Adrenal gland (tissue), 12 donors: Measurements from ENCODE around the gene PTPRE. TPM values are rescaled to one million over a fixed set of nuclear protein-coding genes. Genes with fewer than 3 reads are reported as not detected.
"Not testable (repeated sequence)": the region's sequence is repeated elsewhere in the genome, so short reads cannot be mapped to it uniquely, and the experiment has no call there.

Source experiments
- DNase-seq, 7 donors: peaks; one replicate each; pipeline ENCODE4 v3.0.0-alpha.2; 2019 to 2020
- H3K27ac ChIP-seq, 5 donors: fragments of 200-600 bp; sonication (generic) in 4 of 5; 1 replicate in 3 of 5; 2 replicates in 2 of 5; pipeline versions ENCODE4 v1.5.1 to v1.8.0; 2016 to 2020; ENCODE audit warnings: mild to moderate bottlenecking in 1 of 5
- H3K27me3 ChIP-seq: fragments of 200-600 bp; 2 replicates; pipeline ENCODE4 v1.8.0; 2021
- H3K36me3 ChIP-seq, 2 donors: fragments of 200-600 bp; replicated peaks in 1 of 2; 1 replicate in 1 of 2; 2 replicates in 1 of 2; pipeline versions ENCODE4 v1.5.1 to v1.8.0; 2018 to 2022
- H3K4me1 ChIP-seq, 2 donors: fragments of 200-600 bp; replicated peaks in 1 of 2; 1 replicate in 1 of 2; 2 replicates in 1 of 2; pipeline versions ENCODE4 v1.5.1 to v1.8.0; 2018 to 2021
- H3K4me3 ChIP-seq, 4 donors: fragments of 200-600 bp; sonication (generic) in 3 of 4; one replicate each; pipeline ENCODE4 v1.5.1; 2016 to 2018
- H3K9me3 ChIP-seq, 3 donors: fragments of 200-600 bp; sonication (generic) in 1 of 3; replicated peaks in 1 of 3; 1 replicate in 2 of 3; 2 replicates in 1 of 3; pipeline versions ENCODE4 v1.5.1 to v1.8.0; 2016 to 2021
- POLR2A ChIP-seq, 2 donors: fragments of 450-650 bp; IDR thresholded peaks; one replicate each; pipeline ENCODE4 v1.6.1; 2017; ENCODE audit warnings: antibody characterized with exemption in 2 of 2, mild to moderate bottlenecking in 2 of 2, moderate library complexity in 1 of 2
- WGBS, 4 donors: extraction: QIAGEN DNeasy Blood & Tissue Kit in 2 of 4; methylation state at CpG; one replicate each; pipeline versions ENCODE4 v1.1.5 to v1.1.7; 2013 to 2017; 5-methylcytosine and 5-hydroxymethylcytosine counted together
- intact Hi-C, 2 donors: fragments of 100-400 bp; cut with DNase I; formaldehyde crosslinking; loops; one replicate each; pipeline versions ENCODE4 v1.14.1 to v1.15.0; 2022 to 2023
- polyA plus RNA-seq, 3 donors: library from polyadenylated mRNA; stranded (reverse); fragments of 200-250 nt in 2 of 3; fragments of 350-450 nt in 1 of 3; fragmentation: Illumina TruSeq in 1 of 3; extraction: RNeasy Lipid Tissue Mini Kit (QIAGEN cat#74804) in 1 of 3; gene quantifications; one replicate each; pipeline ENCODE4 v1.2.3, GENCODE V29; 2013 to 2014
- total RNA-seq, 9 donors: library from RNA; depleted of rRNA in 4 of 9; stranded (reverse); fragments of >200 nt in 4 of 9; fragments of 120-200 nt in 1 of 9; fragmentation: NEBNext Ultra II Directional in 1 of 9; extraction: Animal tissue kit (Norgen Biotek cat#: 25700) in 1 of 9; gene quantifications; one replicate each; pipeline versions ENCODE4 v1.1.0 to v1.2.4, GENCODE V29; 2013 to 2023
- TF ChIP-seq, protein P1 (sequence below), 6 experiments: fragments of 450-650 bp in 4 of 6; fragments of 200-600 bp in 2 of 6; sonication (generic) in 1 of 6; IDR thresholded peaks; 1 replicate in 5 of 6; 2 replicates in 1 of 6; pipeline versions ENCODE4 v1.5.1 to v1.8.0; 2016 to 2021; ENCODE audit warnings: antibody characterized with exemption in 6 of 6, mild to moderate bottlenecking in 2 of 6, moderate library complexity in 1 of 6
- donor health status: healthy with polysubstance abuse.
- donor health status: Bipolar disorder and iron deficiency.
- donor health status: DM: yes; HTN: yes; CAD: no.
- donor health status: DM: no; HTN: no; CAD: no.
- donor health status: DM: no; HTN: no; CAD: no.
- donor health status: DM: yes; HTN: yes; CAD: no.

Gene PTPRE
- total and polyA plus RNA-seq, 12 donors = 7.6 to 52.8 (median 41.0) TPM

DNA sequence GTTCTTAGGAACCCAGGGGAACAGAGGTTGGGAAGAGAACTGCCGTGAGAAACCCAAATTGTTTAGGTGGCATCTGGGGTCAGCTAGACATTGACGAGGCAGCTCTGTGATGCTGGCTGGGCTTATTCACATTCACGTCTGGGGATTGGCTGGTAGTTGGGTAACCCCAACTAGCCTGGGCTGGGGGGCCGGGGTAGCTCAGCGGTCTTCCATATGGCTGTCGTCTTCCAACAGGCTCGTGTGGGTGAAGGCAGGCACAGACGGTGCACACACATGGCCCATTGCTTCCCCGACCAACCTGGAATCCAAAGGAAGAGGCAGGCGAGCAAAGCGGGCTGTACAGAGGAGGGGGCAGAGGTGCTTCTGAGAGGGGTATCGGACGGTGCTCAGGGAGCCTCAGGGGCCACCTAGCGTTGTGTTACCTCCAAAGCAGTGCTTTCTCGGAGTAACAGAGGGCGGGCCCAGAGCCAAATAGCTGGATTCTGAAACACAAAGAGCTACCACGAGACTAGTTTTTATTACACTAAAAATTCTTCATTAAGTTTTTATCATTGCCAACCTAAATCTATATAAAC lies 184.8 kb downstream of the PTPRE start:
- WGBS, 4 donors = 71 to 79% (median 75%) methylated on average over 16 to 17 of the region's 17 CpGs
- intact Hi-C loops = no loop called here
- H3K27ac ChIP-seq = no peak overlapping the region

DNA sequence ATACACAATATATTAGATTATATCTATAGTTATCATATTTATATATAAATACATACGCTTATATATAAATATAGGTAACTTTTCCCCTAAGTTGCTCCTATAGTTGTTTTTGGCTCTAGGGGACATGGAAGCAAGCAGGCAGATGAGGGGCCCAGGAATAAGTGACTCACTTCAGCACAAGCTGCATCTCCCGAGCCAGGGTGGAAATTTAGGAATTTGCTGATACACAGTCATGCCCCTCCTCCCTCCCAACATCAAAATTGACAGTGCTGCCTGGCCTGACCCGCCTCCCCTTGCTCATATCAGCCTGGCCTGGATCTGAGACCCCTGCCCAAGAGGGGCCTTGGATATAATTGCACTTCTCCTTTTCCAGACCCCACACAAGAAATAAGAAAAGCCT lies 185.6 kb downstream of the PTPRE start:
- no peak for DNase-seq
- H3K4me3 ChIP-seq = no peak overlapping the region
- H3K27me3 ChIP-seq = no peaks in the 10 kb centered on the region
- H3K4me1 ChIP-seq = no peaks in the 10 kb centered on the region
- H3K36me3 ChIP-seq = no peaks in the 10 kb centered on the region
- intact Hi-C loops = no loop called here
- no peak for TF ChIP-seq POLR2A (IDR thresholded peaks at IDR 0.05)
- H3K27ac ChIP-seq = no peak overlapping the region
- H3K9me3 ChIP-seq = no peaks in the 10 kb centered on the region
- 81 to 94% (median 92%) methylated on average over 3 of the region's 3 CpGs for WGBS, 4 donors

More for the DNA sequence above, 184.8 kb downstream of the PTPRE start:
- no peaks in the 10 kb centered on the region for H3K36me3 ChIP-seq
- no peak for DNase-seq
- H3K9me3 ChIP-seq = no peaks in the 10 kb centered on the region
- no peaks in the 10 kb centered on the region for H3K4me1 ChIP-seq
- no peak for TF ChIP-seq POLR2A (IDR thresholded peaks at IDR 0.05)
- TF ChIP-seq, protein P1, sequence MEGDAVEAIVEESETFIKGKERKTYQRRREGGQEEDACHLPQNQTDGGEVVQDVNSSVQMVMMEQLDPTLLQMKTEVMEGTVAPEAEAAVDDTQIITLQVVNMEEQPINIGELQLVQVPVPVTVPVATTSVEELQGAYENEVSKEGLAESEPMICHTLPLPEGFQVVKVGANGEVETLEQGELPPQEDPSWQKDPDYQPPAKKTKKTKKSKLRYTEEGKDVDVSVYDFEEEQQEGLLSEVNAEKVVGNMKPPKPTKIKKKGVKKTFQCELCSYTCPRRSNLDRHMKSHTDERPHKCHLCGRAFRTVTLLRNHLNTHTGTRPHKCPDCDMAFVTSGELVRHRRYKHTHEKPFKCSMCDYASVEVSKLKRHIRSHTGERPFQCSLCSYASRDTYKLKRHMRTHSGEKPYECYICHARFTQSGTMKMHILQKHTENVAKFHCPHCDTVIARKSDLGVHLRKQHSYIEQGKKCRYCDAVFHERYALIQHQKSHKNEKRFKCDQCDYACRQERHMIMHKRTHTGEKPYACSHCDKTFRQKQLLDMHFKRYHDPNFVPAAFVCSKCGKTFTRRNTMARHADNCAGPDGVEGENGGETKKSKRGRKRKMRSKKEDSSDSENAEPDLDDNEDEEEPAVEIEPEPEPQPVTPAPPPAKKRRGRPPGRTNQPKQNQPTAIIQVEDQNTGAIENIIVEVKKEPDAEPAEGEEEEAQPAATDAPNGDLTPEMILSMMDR (IDR thresholded peaks at IDR 0.05) = no peak
- H3K27me3 ChIP-seq = no peaks in the 10 kb centered on the region
- H3K4me3 ChIP-seq = no peak overlapping the region

- H3K9me3 ChIP-seq, H3K27me3 ChIP-seq, intact Hi-C loops, H3K4me3 ChIP-seq, H3K4me1 ChIP-seq, DNase-seq, H3K27ac ChIP-seq, H3K36me3 ChIP-seq: not testable (repeated sequence)
- WGBS, 4 donors = 98 to 100% (median 100%) methylated on average over 4 of the region's 4 CpGs
These were observed 187.7 kb downstream of the PTPRE start for GRCh38 chr10:128094596-128094995.

GRCh38 chr10:128095027-128095752 lies 188.3 kb downstream of the PTPRE start:
- Histone ChIP-seq H3K27ac (no peak overlapping the region), H3K27me3 (no peaks in the 10 kb centered on the region), H3K4me1 (no peaks in the 10 kb centered on the region), H3K4me3 (no peak overlapping the region), H3K36me3 (no peaks in the 10 kb centered on the region), H3K9me3 (no peaks in the 10 kb centered on the region)
- intact Hi-C loops = no loop called here
- no peak for DNase-seq
- WGBS, 4 donors = 86 to 90% (median 87%) methylated on average over 10 to 11 of the region's 11 CpGs
- TF ChIP-seq POLR2A (IDR thresholded peaks at IDR 0.05) = no peak
- TF ChIP-seq, protein P1 (IDR thresholded peaks at IDR 0.05) = no peak

- no peaks in the 10 kb centered on the region for H3K36me3 ChIP-seq
- 79 to 88% (median 87%) methylated on average over 11 of the region's 11 CpGs for WGBS, 4 donors
- no peak for DNase-seq
- no peaks in the 10 kb centered on the region for H3K9me3 ChIP-seq
- H3K27ac ChIP-seq = no peak overlapping the region
- no peak for TF ChIP-seq POLR2A (IDR thresholded peaks at IDR 0.05)
- TF ChIP-seq, protein P1 (IDR thresholded peaks at IDR 0.05) = no peak
- H3K4me3 ChIP-seq = no peak overlapping the region
- intact Hi-C loops = no loop called here
- no peaks in the 10 kb centered on the region for H3K27me3 ChIP-seq
- no peaks in the 10 kb centered on the region for H3K4me1 ChIP-seq
These were observed 189.0 kb downstream of the PTPRE start for GRCh38 chr10:128095753-128096469.
